KMS-11 (cell line): ENCODE data around the gene A1BG.

Experiments
- H2AFZ ChIP-seq: fragments of 200-600 bp; sonication (generic); 2 replicates; pipeline ENCODE4 v1.6.1; 2016; ENCODE audit warnings: antibody characterized with exemption, mixed run types, low read depth
- H3K27ac ChIP-seq: fragments of 200-600 bp; sonication (generic); 2 replicates; pipeline ENCODE4 v1.6.1; 2016; ENCODE audit warnings: mild to moderate bottlenecking, mixed run types
- H3K27me3 ChIP-seq: fragments of 200-600 bp; sonication (generic); 2 replicates; pipeline ENCODE4 v1.6.1; 2017; ENCODE audit warnings: mild to moderate bottlenecking, low read depth, mixed run types, moderate library complexity; ENCODE audit not compliant: insufficient read depth
- H3K36me3 ChIP-seq: fragments of 200-600 bp; sonication (generic); 2 replicates; pipeline ENCODE4 v1.6.1; 2017; ENCODE audit warnings: mild to moderate bottlenecking, mixed run types; ENCODE audit not compliant: insufficient read depth
- H3K4me1 ChIP-seq: fragments of 200-600 bp; sonication (generic); 2 replicates; pipeline ENCODE4 v1.6.1; 2016; ENCODE audit warnings: mild to moderate bottlenecking, low read depth, mixed run types; ENCODE audit not compliant: poor library complexity, severe bottlenecking
- H3K4me2 ChIP-seq: fragments of 200-600 bp; sonication (generic); 2 replicates; pipeline ENCODE4 v1.7.0; 2016; ENCODE audit warnings: mild to moderate bottlenecking, mixed run types
- H3K4me3 ChIP-seq: fragments of 200-600 bp; sonication (generic); IDR thresholded peaks from 2 replicates; pipeline ENCODE4 v1.6.1; 2017; ENCODE audit warnings: low read depth, low read length, mixed read lengths; ENCODE audit not compliant: insufficient read depth
- H3K79me2 ChIP-seq: fragments of 200-600 bp; sonication (generic); 2 replicates; pipeline ENCODE4 v1.6.1; 2016; ENCODE audit warnings: low read depth, mixed run types; ENCODE audit not compliant: insufficient read depth
- H3K9ac ChIP-seq: fragments of 200-600 bp; sonication (generic); 2 replicates; pipeline ENCODE4 v1.6.1; 2016; ENCODE audit warnings: mild to moderate bottlenecking, mixed run types
- H4K20me1 ChIP-seq: fragments of 200-600 bp; sonication (generic); 2 replicates; pipeline ENCODE4 v1.6.1; 2016; ENCODE audit warnings: mild to moderate bottlenecking, mixed run types; ENCODE audit not compliant: insufficient read depth
- CTCF ChIP-seq: fragments of 200-600 bp; sonication (generic); conservative IDR thresholded peaks from 2 replicates; pipeline ENCODE4 v1.6.1; 2017; ENCODE audit warnings: low read depth, mild to moderate bottlenecking, antibody characterized with exemption, low read length, moderate library complexity, mixed read lengths

The A1BG gene

GRCh38 chr19:58366585-58367430, 13.5 kb upstream of the A1BG start:
- Histone ChIP-seq H3K27me3 (no peaks in the 10 kb centered on the region; the same call in 1 of the 2 replicates), H3K4me1 (no peaks in the 10 kb centered on the region), H3K4me2 (no peak overlapping the region), H3K4me3 (no peak overlapping the region), H3K36me3 (no peaks in the 10 kb centered on the region), H3K9ac (no peak overlapping the region), H2AFZ (no peak overlapping the region), H3K27ac (no peak overlapping the region), H3K79me2 (no peaks in the 10 kb centered on the region), H4K20me1 (no peaks in the 10 kb centered on the region)
- no peak for TF ChIP-seq CTCF

GRCh38 chr19:58364146-58364545, 10.9 kb upstream of the A1BG start:
- no peak overlapping the region for H3K4me2 ChIP-seq
- no peak overlapping the region for H3K27ac ChIP-seq
- no peaks in the 10 kb centered on the region for H3K36me3 ChIP-seq
- H3K9ac ChIP-seq = no peak overlapping the region
- H3K27me3 ChIP-seq = no peaks in the 10 kb centered on the region
- H3K4me3 ChIP-seq = no peak overlapping the region
- no peaks in the 10 kb centered on the region for H3K4me1 ChIP-seq
- H4K20me1 ChIP-seq = no peaks in the 10 kb centered on the region
- H3K79me2 ChIP-seq = no peaks in the 10 kb centered on the region
- no peak overlapping the region for H2AFZ ChIP-seq
- no peak for TF ChIP-seq CTCF

GRCh38 chr19:58362272-58362994, 9.1 kb upstream of the A1BG start, which contains the start of gene ZNF497:
ZNF497 (minus strand) TSS chr19:58362751; CDS start chr19:58357635, 5,116 bp downstream.
- Histone ChIP-seq H3K4me1 (no peaks in the 10 kb centered on the region), H3K79me2 (no peaks in the 10 kb centered on the region), H3K27ac (peak within 1 kb of the TSS; percentile 63), H3K27me3 (no peaks in the 10 kb centered on the region), H3K9ac (peak within 1 kb of the TSS; percentile 54; the same call in 1 of the 2 replicates), H4K20me1 (no peaks in the 10 kb centered on the region), H2AFZ (peak within 1 kb of the TSS; percentile 85), H3K36me3 (no peaks in the 10 kb centered on the region), H3K4me2 (peak within 1 kb of the TSS; percentile 48), H3K4me3 (no peak within 1 kb of the TSS)
- TF ChIP-seq CTCF = no peak

- no peaks in the 10 kb centered on the region for H3K79me2 ChIP-seq
- no peaks in the 10 kb centered on the region for H3K36me3 ChIP-seq
- H3K4me3 ChIP-seq = no peak overlapping the region
- no peak for TF ChIP-seq CTCF
- H4K20me1 ChIP-seq = no peaks in the 10 kb centered on the region
- H2AFZ ChIP-seq = peak overlapping the region; percentile 85
- H3K4me1 ChIP-seq = no peaks in the 10 kb centered on the region
- H3K9ac ChIP-seq = peak overlapping the region; percentile 54; the same call in 1 of the 2 replicates
- peak overlapping the region; percentile 48 for H3K4me2 ChIP-seq
- peak overlapping the region; percentile 63 for H3K27ac ChIP-seq
- no peaks in the 10 kb centered on the region for H3K27me3 ChIP-seq
Measured at GRCh38 chr19:58361900-58362271, 8.6 kb upstream of the A1BG start.
